H54 (cell line): Measurements from ENCODE around the gene ARRDC2.
A peak's percentile ranks its signal among the peaks of the same experiment; 100 is the strongest.
"Not testable (repeated sequence)": the region's sequence is repeated elsewhere in the genome, so short reads cannot be mapped to it uniquely, and the experiment has no call there.

Experiments used
- DNase-seq: peaks from one replicate; pipeline ENCODE4 v3.0.0; 2011; ENCODE audit warnings: low spot score, mixed read lengths; ENCODE audit not compliant: insufficient read length
- FAIRE-seq: peaks from 3 replicates; lab custom pipeline; 2011; peaks lifted over from hg19 to GRCh38; lab: Jason Lieb, UNC
- POLR2A ChIP-seq: IDR thresholded peaks from 2 replicates; pipeline ENCODE4 v1.6.1; 2011; ENCODE audit warnings: low read depth, mild to moderate bottlenecking, low read length

ARRDC2 gene

DNA sequence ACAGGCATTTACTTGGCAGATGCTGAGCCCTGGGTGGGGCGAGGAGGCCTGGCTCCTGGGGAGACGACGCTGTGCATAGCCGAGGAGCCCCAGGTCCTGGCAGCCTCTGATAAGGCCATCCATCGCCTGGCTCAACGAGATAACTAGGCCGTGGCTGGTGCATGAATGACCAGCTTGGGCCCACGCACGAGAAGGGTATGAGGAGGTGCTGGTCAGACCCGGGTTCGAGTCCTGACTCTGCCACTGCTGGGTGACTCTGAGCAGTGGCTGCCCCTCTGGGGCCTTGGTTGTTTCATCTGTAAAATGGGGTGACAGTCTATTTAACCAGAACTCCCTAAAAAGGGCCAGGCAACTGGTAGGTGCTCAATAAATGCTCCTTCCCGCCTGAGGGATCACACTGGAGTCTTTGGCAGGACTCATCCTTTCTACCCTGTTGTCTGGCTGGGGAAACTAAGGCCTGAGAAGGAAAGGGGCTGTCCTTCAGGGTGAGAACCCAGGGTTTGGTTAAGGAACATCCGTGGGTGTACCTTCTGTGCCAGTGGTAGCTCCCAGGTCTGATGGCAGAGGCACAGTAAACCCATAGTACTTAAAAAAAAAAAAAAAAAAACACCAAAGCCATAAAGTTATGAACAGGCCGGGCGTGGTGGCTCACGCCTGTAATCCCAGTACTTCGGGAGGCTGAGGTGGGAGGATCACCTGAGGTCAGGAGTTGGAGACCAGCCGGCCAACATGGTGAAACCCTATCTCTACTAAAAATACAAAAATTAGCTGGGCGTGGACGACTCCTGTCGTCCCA, 8.1 kb upstream of the ARRDC2 start:
- TF ChIP-seq POLR2A: no peak
- FAIRE-seq: no peak
- DNase-seq: no peak

DNA sequence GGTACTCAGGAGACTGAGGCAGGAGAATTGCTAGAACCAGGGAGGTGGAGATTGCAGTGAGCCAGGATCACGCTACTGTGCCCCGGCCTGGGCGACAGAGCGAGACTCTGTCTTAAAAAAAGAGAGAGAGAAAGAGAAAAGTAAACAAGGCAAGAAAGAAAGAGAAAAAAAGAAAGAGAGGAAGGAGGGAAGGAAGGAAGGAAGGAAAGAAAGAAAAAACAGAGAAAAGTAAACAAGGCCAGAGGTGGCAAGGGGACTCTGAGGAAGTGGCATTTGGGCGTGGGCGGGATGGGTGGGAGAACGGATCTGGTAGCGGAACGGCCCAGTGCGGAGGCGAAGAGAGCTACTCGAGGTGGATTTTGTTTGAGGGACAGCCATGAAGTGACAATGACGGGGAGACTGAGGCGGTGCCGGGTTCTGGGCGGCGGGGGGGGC, 7.5 kb upstream of the ARRDC2 start:
- TF ChIP-seq POLR2A: no peak
- FAIRE-seq (no peak), DNase-seq (no peak)

DNA sequence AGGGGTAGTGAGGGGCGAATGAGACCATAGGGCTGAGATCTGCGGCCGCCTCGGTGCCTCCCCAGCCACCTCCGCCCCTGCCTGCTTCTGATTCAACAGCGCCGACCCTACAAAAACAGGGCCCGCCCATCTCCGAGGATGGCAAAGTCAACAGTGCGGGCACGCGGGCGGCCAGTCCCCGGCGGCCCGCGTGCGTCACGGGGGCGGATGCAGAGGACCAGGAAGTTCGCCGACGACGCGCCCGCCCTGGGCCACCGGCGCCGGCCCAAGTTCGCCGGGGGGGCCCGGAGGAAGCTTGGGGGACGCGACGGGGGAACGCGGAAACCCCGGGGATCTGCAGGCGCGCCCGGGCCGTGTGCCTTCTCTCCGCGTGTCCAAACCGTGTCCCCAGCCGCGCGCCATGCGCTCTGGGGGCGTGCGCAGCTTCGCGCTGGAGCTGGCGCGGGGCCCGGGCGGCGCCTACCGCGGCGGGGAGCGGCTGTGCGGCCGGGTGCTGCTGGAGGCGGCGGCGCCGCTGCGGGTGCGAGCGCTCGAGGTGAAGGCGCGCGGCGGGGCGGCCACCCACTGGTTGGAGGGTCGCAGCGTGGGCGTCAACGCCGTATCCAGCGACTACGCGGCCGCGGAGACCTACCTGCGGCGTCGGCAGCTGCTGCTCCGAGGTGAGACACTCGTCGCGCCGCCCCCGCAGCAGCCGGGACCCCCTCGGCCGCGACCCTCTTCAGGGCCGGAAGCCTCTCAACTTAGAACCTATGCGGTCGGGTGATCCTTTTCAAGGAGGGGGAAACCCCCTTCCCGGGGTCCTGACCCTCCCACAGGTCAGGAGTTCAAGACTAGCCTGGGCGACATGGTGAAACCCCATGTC, 6.8 kb upstream of the ARRDC2 start:
- FAIRE-seq (no peak), DNase-seq (peak; percentile 94)
- peak; percentile 54 for TF ChIP-seq POLR2A

DNA sequence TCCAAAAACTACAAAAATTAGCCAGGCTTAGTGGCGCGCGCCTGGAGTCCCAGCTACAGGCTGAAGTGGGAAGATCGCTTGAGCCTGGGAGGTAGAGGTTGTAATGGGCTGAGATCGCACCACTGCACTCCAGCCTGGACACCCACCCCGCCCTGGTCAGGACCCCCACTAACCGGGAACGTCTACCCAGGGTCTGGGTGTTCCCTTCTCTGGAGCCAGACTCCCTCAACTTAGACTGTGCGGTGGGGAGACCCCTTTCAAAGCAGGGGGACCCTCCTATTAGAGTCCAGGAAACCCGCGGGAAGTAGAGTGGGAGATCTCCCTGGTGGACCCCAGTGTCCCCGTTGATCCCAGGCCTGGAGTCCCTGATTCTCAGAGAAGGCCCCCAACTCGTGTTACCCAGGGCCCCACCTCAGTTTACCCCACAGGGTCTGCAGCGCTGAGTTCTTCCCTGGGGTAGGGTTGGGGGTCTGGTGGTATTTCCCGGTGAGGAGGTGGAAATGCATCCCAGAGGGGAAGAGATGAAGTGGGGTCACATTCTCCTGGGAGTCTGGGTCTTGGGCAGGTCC, 6.1 kb upstream of the ARRDC2 start:
- no peak for TF ChIP-seq POLR2A
- DNase-seq (no peak), FAIRE-seq (no peak)

DNA sequence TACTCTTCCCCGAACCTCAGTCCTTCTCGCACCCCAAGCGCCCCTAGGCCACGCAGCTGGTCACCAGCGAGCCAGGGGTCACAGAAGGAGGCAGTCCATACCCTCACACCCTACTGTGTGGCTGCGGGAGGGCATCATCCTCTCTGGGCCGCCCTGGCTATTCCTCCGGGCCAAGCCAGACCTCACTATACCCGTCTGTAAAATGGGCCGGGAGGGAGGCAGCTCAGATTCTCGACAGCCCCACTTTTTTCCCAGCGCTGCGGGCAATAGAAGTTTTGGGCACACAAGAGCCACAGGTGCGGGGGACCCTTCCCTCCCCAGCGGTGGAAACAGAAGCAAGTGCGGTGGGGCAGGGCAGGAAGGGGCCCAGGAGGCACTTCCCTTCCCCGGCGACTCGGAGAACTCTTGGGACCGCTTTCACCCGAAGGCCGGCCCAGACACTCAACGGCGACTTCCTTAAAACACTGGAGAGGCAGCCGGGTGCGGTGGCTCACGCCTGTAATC, 5.6 kb upstream of the ARRDC2 start:
- FAIRE-seq (no peak), DNase-seq (no peak)
- no peak for TF ChIP-seq POLR2A

DNA sequence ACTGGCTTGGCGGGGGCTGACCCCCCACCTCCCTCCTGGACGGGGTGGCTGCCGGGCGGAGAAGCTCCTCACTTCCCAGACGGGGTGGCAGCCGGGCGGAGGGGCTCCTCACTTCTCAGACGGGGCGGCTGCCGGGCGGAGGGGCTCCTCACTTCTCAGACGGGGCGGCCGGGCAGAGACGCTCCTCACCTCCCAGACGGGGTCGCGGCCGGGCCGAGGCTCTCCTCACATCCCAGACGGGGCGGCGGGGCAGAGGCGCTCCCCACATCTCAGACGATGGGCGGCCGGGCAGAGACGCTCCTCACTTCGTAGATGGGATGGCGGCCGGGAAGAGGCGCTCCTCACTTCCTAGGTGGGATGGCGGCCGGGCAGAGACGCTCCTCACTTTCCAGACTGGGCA, 2.2 kb upstream of the ARRDC2 start:
- not testable (repeated sequence) for FAIRE-seq

DNA sequence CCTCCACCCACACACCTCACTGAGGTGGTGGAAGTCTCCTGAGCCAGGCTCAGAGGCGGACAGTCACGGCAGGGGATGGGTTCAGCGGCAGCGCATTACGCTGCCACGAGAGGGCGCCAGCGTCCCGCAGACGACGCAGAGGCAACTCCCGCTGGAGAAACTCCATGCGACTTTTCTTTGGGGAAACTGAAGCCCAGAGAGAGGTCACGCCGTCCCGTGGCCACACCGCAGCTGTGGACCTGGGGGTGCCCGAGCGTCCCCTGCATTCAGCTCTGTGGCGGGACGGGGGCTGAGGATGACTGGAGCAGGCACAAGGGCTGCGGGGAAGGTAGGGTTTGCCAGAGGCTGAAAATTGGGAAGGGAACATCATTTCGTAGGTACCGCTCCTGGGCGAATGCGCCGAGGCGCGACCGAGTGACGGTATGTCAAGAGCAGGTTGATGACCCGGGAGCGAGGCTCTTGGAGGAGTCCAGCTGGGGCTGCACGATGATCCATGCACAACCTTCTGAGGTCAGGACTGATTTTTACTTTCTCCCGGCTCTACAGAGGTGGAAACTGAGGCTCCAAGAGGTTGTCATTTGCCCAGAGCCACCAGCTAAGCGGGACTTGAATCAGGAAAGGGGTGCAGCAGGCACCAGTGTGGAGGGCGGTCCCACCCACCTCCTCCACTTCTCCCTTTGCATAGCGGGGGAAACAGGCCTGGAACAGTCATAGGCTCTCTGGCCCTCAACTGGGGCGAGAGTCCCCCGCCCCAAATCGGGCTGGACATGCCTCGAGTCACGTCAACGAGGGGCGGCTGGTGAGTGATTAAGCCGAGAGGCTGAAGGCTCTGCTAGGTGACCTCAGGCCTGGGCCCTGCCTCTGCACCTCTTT, 690 bp upstream of the ARRDC2 start:
- DNase-seq: peak; percentile 95
- no peak for TF ChIP-seq POLR2A

More for the DNA sequence above, 2.2 kb upstream of the ARRDC2 start:
- DNase-seq: not testable (repeated sequence)

DNA sequence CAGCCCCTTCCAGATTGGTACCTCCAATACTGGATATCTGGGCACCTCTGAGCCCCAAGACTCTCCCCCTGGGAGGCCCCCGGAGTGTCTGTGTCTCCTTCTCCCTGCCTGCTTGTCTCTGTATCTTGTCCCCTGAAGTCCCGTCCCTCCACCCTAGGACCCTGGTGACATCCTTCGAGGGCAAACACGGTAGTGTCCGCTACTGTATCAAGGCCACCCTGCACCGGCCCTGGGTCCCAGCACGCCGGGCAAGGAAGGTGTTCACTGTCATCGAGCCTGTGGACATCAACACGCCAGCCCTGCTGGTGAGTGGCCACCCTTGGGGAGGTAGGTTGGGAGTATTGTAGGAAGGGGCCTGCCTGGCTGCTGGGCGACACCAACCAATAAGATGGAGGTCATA, 844 bp downstream of the ARRDC2 start:
- no peak for TF ChIP-seq POLR2A
- FAIRE-seq (no peak), DNase-seq (no peak)

More for the DNA sequence above, 690 bp upstream of the ARRDC2 start:
- FAIRE-seq: no peak

DNA sequence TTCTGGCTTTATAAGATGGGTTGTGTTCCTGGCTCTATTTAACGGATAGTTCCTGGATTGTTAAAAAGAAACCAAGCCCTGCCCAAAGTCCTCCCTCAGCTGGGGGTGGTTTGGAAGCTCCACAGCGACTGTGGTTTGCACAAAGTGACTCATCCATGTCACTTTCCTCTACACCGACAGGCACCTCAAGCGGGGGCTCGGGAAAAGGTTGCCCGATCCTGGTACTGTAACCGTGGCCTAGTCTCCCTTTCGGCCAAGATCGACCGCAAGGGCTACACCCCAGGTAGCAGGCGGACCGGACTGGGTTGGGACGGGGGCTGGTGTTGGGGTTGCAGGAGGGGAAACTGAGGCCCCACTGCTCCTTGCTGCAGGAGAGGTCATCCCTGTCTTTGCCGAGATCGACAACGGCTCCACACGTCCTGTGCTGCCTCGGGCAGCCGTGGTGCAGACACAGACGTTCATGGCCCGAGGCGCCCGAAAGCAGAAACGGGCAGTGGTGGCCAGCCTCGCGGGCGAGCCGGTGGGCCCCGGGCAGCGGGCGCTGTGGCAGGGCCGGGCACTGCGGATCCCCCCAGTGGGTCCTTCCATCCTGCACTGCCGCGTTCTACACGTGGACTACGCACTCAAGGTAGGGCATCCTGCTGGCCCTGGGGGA, 1.6 kb downstream of the ARRDC2 start:
- FAIRE-seq: no peak
- TF ChIP-seq POLR2A: no peak

DNA sequence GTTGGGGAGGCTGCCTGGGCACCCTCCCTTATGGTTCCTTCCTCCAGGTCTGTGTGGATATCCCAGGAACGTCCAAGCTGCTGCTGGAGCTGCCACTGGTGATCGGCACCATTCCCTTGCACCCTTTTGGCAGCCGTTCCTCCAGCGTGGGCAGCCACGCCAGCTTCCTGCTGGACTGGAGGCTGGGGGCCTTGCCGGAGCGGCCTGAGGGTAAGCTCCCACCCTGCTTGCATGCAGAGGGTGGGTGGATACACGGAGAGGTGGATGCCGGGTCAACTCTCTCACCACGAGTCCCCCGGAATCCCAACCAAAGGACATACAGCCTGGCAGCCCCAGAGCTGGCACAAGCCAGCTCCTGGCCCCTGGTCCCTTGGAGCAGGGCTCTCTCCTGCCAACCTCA, 2.2 kb downstream of the ARRDC2 start:
- DNase-seq (no peak), FAIRE-seq (no peak)
- no peak for TF ChIP-seq POLR2A

More for the DNA sequence above, 1.6 kb downstream of the ARRDC2 start:
- peak; percentile 63 for DNase-seq

DNA sequence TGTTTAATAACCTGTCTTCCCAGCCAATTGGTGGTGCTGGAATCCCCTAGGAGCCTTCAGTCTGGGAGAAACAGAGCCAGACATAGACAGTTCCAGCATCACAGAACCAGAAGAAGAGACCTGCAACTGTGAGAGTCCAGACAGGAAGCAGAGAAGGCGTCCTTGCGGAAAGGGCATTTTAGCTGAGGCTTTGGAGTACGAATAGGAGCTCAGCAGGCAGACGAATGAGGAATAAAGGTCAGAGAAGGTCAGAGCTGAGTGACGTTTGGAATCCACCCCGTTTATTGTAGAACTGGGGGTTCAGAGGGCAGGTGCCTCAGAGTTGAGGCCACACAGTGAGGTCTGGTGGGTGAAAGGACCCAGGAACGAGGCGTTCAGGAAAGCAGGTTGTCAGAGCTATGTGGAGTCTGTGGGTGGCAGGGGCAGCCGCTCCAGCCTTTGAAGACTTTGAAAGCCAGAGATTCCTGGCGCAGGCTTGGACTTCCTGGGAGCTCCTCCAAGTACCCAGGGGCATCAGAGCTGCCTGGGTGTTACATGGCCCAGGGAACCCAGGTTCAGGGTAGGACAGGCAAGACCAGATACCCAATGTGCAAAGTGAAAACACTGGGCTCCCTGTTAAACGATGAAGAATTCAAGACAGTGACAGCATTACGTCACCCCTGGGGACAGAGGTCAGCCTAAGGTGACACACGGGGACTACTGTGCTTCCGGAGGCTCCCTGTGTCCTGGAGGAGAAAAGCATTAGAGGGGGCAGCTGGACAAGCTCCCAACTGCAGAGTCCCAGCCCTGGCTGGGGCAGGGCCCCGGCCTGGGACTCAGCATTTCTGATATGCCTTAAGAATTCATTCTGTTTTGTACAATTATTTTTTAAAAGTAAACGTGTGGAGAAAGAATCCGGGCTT, 5.5 kb downstream of the ARRDC2 start:
- no peak for TF ChIP-seq POLR2A
- no peak for FAIRE-seq
- DNase-seq: no peak

DNA sequence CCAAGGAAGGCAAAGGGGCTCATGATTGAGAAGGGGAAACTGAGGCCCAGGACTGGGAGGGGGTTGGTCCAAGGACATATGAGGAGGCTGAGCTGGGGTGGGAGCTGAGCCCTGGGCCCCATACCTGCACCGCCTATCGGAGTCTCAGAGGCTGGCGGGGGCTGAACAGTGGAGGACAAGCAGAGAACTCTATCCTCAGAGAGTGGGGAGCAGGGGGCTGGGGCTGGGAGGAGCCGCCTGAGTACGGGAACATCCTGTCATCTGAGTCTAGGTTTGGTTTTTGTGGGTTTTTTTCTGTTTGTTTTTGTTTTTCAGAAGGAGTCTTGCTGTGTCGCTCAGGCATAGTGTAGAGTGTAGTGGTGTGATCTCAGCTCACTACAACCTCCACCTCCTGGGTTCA, 6.2 kb downstream of the ARRDC2 start:
- FAIRE-seq (no peak), DNase-seq (no peak)
- TF ChIP-seq POLR2A: no peak
